MM.1S (cell line): ENCODE measurements around the gene SHANK1.

Experiments
- CTCF ChIP-seq: fragments of 300-600 bp; sonication (generic); IDR thresholded peaks from 2 replicates; pipeline ENCODE4 v1.5.1; 2016; ENCODE audit warnings: antibody characterized with exemption, low read length, mixed read lengths
- EZH2phosphoT487 ChIP-seq: fragments of 300-600 bp; sonication (generic); IDR thresholded peaks from 2 replicates; pipeline ENCODE4 v1.6.1; 2018; ENCODE audit warnings: antibody characterized with exemption, low read length

GRCh38 chr19:50658441-50659317 is 60.9 kb downstream of the SHANK1 start:
- TF ChIP-seq CTCF (no peak), EZH2phosphoT487 (no peak)
